ENCODE results near the gene C10orf120.

Gene C10orf120

DNA sequence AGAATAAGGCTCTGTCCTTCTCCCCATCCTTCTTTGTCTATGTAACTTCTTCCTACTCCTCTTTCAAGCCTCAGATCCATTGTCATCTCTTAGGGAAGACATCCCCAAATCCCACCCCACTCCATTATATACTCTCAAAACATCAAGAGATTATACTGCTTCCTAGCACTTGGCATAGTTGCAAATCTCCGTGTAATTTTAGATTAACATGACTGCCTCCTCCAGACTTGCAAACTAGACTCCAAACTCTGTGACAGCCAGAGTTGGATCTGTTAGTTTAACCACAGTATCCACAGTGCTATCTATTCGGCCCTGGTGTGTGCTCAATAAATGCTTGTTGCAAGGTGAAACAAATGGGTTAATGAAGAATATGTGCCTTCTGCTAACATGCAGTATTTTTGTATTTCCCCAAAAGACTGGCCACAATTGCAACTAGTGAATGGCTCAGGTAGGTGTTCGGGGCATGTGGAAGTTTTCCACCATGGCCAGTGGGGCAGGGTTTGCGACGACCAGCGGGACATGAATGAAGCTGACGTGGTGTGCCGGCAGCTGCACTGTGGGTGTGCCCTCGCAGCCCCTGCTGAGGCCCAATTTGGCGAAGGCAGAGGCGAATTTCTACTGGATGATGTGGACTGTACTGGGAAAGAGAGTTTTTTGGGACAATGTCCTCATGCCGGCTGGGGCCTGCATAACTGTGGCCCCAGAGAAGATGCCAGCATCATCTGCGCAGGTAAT, 34.5 kb upstream of the C10orf120 start:
- H3K79me2 ChIP-seq (ENCODE audit: control insufficient read depth, low read length), result no peaks in the 10 kb centered on the region
- H3K27ac ChIP-seq (ENCODE audit: low read depth, low read length), result no peak overlapping the region
- no peaks in the 10 kb centered on the region for H3K36me3 ChIP-seq (ENCODE audit: control insufficient read depth, low read length)
- H3K4me3 ChIP-seq (ENCODE audit: low read length), result no peak overlapping the region
- no peaks in the 10 kb centered on the region for H4K20me1 ChIP-seq (ENCODE audit: control insufficient read depth, insufficient read depth, low read depth, low read length)
- no peaks in the 10 kb centered on the region for H3K9me2 ChIP-seq (replicated peaks; ENCODE audit: control insufficient read depth, low read length)
- H3K9me3 ChIP-seq (ENCODE audit: control insufficient read depth, insufficient read depth, low read length), result no peaks in the 10 kb centered on the region
- H3K4me2 ChIP-seq (ENCODE audit: low read length), result no peak overlapping the region
- H3K4me1 ChIP-seq (ENCODE audit: control insufficient read depth, low read length), result no peaks in the 10 kb centered on the region
- TF ChIP-seq, protein P1, sequence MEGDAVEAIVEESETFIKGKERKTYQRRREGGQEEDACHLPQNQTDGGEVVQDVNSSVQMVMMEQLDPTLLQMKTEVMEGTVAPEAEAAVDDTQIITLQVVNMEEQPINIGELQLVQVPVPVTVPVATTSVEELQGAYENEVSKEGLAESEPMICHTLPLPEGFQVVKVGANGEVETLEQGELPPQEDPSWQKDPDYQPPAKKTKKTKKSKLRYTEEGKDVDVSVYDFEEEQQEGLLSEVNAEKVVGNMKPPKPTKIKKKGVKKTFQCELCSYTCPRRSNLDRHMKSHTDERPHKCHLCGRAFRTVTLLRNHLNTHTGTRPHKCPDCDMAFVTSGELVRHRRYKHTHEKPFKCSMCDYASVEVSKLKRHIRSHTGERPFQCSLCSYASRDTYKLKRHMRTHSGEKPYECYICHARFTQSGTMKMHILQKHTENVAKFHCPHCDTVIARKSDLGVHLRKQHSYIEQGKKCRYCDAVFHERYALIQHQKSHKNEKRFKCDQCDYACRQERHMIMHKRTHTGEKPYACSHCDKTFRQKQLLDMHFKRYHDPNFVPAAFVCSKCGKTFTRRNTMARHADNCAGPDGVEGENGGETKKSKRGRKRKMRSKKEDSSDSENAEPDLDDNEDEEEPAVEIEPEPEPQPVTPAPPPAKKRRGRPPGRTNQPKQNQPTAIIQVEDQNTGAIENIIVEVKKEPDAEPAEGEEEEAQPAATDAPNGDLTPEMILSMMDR (IDR thresholded peaks at IDR 0.05; ENCODE audit: low read depth, low read length, poor library complexity, severe bottlenecking), result no peak
- TF ChIP-seq EZH2phosphoT487 (IDR thresholded peaks at IDR 0.05; ENCODE audit: borderline replicate concordance, low read length), result no peak
- no peaks in the 10 kb centered on the region for H3F3A ChIP-seq (ENCODE audit: control insufficient read depth, insufficient read depth)
- peaks cover 2% of the 10 kb centered on the region for H3K27me3 ChIP-seq (ENCODE audit: control insufficient read depth, low read length)

DNA sequence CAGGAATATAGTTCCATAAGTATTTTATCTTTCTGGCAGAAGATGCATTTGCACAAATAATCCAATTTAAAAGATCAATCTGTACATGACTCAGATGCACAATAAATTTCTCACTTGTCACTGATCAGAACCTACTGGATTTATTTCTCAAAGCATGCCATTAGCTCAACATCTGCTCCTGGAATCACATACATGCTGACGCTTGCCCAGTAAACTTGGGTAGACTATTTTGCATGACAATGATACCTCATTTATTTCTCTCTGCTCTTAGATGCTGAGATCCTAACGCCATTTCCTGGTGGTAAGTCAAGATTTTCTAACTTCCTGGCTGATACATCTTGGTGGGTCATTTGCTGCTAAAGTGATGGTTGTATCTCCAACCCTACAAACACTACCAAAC, 33.8 kb upstream of the C10orf120 start:
- peaks cover 2% of the 10 kb centered on the region for H3K27me3 ChIP-seq (ENCODE audit: control insufficient read depth, low read length)
- no peak overlapping the region for H3K27ac ChIP-seq (ENCODE audit: low read depth, low read length)
- no peak for TF ChIP-seq EZH2phosphoT487 (IDR thresholded peaks at IDR 0.05; ENCODE audit: borderline replicate concordance, low read length)
- TF ChIP-seq, protein P1 (IDR thresholded peaks at IDR 0.05; ENCODE audit: low read depth, low read length, poor library complexity, severe bottlenecking), result no peak
- no peaks in the 10 kb centered on the region for H3K36me3 ChIP-seq (ENCODE audit: control insufficient read depth, low read length)
- no peaks in the 10 kb centered on the region for H3F3A ChIP-seq (ENCODE audit: control insufficient read depth, insufficient read depth)
- no peaks in the 10 kb centered on the region for H3K9me3 ChIP-seq (ENCODE audit: control insufficient read depth, insufficient read depth, low read length)
- H3K4me3 ChIP-seq (ENCODE audit: low read length), result no peak overlapping the region
- no peaks in the 10 kb centered on the region for H3K79me2 ChIP-seq (ENCODE audit: control insufficient read depth, low read length)
- H3K4me1 ChIP-seq (ENCODE audit: control insufficient read depth, low read length), result no peaks in the 10 kb centered on the region
- H3K9me2 ChIP-seq (replicated peaks; ENCODE audit: control insufficient read depth, low read length), result no peaks in the 10 kb centered on the region
- no peaks in the 10 kb centered on the region for H4K20me1 ChIP-seq (ENCODE audit: control insufficient read depth, insufficient read depth, low read depth, low read length)
- no peak overlapping the region for H3K4me2 ChIP-seq (ENCODE audit: low read length)

GRCh38 chr10:122730238-122730637, 30.6 kb upstream of the C10orf120 start:
- H3F3A ChIP-seq (ENCODE audit: control insufficient read depth, insufficient read depth), result no peaks in the 10 kb centered on the region
- no peaks in the 10 kb centered on the region for H3K4me1 ChIP-seq (ENCODE audit: control insufficient read depth, low read length)
- H3K79me2 ChIP-seq (ENCODE audit: control insufficient read depth, low read length), result no peaks in the 10 kb centered on the region
- no peaks in the 10 kb centered on the region for H3K9me2 ChIP-seq (replicated peaks; ENCODE audit: control insufficient read depth, low read length)
- H3K4me2 ChIP-seq (ENCODE audit: low read length), result no peak overlapping the region
- H3K27me3 ChIP-seq (ENCODE audit: control insufficient read depth, low read length), result peaks cover 2% of the 10 kb centered on the region
- no peaks in the 10 kb centered on the region for H3K36me3 ChIP-seq (ENCODE audit: control insufficient read depth, low read length)
- H3K9me3 ChIP-seq (ENCODE audit: control insufficient read depth, insufficient read depth, low read length), result no peaks in the 10 kb centered on the region
- H4K20me1 ChIP-seq (ENCODE audit: control insufficient read depth, insufficient read depth, low read depth, low read length), result no peaks in the 10 kb centered on the region
- TF ChIP-seq EZH2phosphoT487 (IDR thresholded peaks at IDR 0.05; ENCODE audit: borderline replicate concordance, low read length), result no peak
- TF ChIP-seq, protein P1 (IDR thresholded peaks at IDR 0.05; ENCODE audit: low read depth, low read length, poor library complexity, severe bottlenecking), result no peak
- no peak overlapping the region for H3K4me3 ChIP-seq (ENCODE audit: low read length)
- H3K27ac ChIP-seq (ENCODE audit: low read depth, low read length), result no peak overlapping the region

All from DOHH2 (cell line).